ENCODE measurements around the gene ADAM10.

Gene ADAM10

GRCh38 chr15:58639002-58639756 is 110.3 kb downstream of the ADAM10 start:
- H3K14ac ChIP-seq (ENCODE audit: low read length) = no peak overlapping the region
- no peak overlapping the region for H3K23ac ChIP-seq (ENCODE audit: low read length)
- H2AFZ ChIP-seq (ENCODE audit: insufficient read depth, low read length, poor library complexity) = no peak overlapping the region
- H4K8ac ChIP-seq (ENCODE audit: low read depth, low read length) = no peak overlapping the region
- no peaks in the 10 kb centered on the region for H3K79me1 ChIP-seq (ENCODE audit: low read length)
- no peak overlapping the region for H2AK5ac ChIP-seq (ENCODE audit: low read length)
- H3K4me2 ChIP-seq (ENCODE audit: low read length) = no peak overlapping the region
- H3K4me3 ChIP-seq (ENCODE audit: low read depth, low read length) = no peak overlapping the region
- peaks cover 0 to 3% of the 10 kb centered on the region in 2 experiments for H3K36me3 ChIP-seq (ENCODE audit: control insufficient read depth in 1 of 2, insufficient read depth in 2 of 2, low read length in 2 of 2)
- H3K79me2 ChIP-seq (ENCODE audit: control insufficient read depth, insufficient read depth, low read length, poor library complexity) = no peaks in the 10 kb centered on the region
- no peak overlapping the region for H2BK12ac ChIP-seq (ENCODE audit: low read length)
- no peak overlapping the region for H4K91ac ChIP-seq (ENCODE audit: low read depth, low read length)
- DNase-seq = no peak
- H3K9ac ChIP-seq (ENCODE audit: low read length) = no peak overlapping the region
- H3K4ac ChIP-seq (ENCODE audit: low read depth, low read length) = no peak overlapping the region
- H3K9me3 ChIP-seq (ENCODE audit: insufficient read depth, low read depth, low read length) = no peaks in the 10 kb centered on the region
- no peak overlapping the region for H3K18ac ChIP-seq (ENCODE audit: low read length)
- H3K27me3 ChIP-seq (ENCODE audit: insufficient read depth, low read length) = no peaks in the 10 kb centered on the region
- no CpG with 5 or more reads among the region's 2 CpGs for WGBS (ENCODE audit: extremely low coverage, insufficient coverage, insufficient read length)
- no peak overlapping the region for H2BK120ac ChIP-seq (ENCODE audit: insufficient read depth, low read length, poor library complexity)
- no peak overlapping the region for H4K12ac ChIP-seq (ENCODE audit: low read depth, low read length)
- no peaks in the 10 kb centered on the region for H3K4me1 ChIP-seq (ENCODE audit: control insufficient read depth in 1 of 2, insufficient read depth in 2 of 2, low read length in 2 of 2)
- no peak overlapping the region for H2BK5ac ChIP-seq (ENCODE audit: low read depth, low read length, poor library complexity)
- H3K27ac ChIP-seq (ENCODE audit: low read depth, low read length) = no peak overlapping the region

- H2BK5ac ChIP-seq (ENCODE audit: low read depth, low read length, poor library complexity) = no peak overlapping the region
- H3K36me3 ChIP-seq (ENCODE audit: control insufficient read depth in 1 of 2, insufficient read depth in 2 of 2, low read length in 2 of 2) = peaks cover 2 to 5% of the 10 kb centered on the region in 2 experiments
- no peaks in the 10 kb centered on the region for H3K4me1 ChIP-seq (ENCODE audit: control insufficient read depth in 1 of 2, insufficient read depth in 2 of 2, low read length in 2 of 2)
- no peak overlapping the region for H3K4me2 ChIP-seq (ENCODE audit: low read length)
- no peaks in the 10 kb centered on the region for H3K27me3 ChIP-seq (ENCODE audit: insufficient read depth, low read length)
- no peak overlapping the region for H3K27ac ChIP-seq (ENCODE audit: low read depth, low read length)
- no peak overlapping the region for H3K4ac ChIP-seq (ENCODE audit: low read depth, low read length)
- H3K18ac ChIP-seq (ENCODE audit: low read length) = no peak overlapping the region
- H3K14ac ChIP-seq (ENCODE audit: low read length) = no peak overlapping the region
- no peak overlapping the region for H4K91ac ChIP-seq (ENCODE audit: low read depth, low read length)
- H2AFZ ChIP-seq (ENCODE audit: insufficient read depth, low read length, poor library complexity) = no peak overlapping the region
- no peaks in the 10 kb centered on the region for H3K79me2 ChIP-seq (ENCODE audit: control insufficient read depth, insufficient read depth, low read length, poor library complexity)
- H3K79me1 ChIP-seq (ENCODE audit: low read length) = no peaks in the 10 kb centered on the region
- no peak for DNase-seq
- WGBS (ENCODE audit: extremely low coverage, insufficient coverage, insufficient read length) = no CpG with 5 or more reads among the region's 2 CpGs
- H3K9me3 ChIP-seq (ENCODE audit: insufficient read depth, low read depth, low read length) = no peaks in the 10 kb centered on the region
- no peak overlapping the region for H3K23ac ChIP-seq (ENCODE audit: low read length)
- H2BK120ac ChIP-seq (ENCODE audit: insufficient read depth, low read length, poor library complexity) = no peak overlapping the region
- no peak overlapping the region for H4K12ac ChIP-seq (ENCODE audit: low read depth, low read length)
- H2BK12ac ChIP-seq (ENCODE audit: low read length) = no peak overlapping the region
- H2AK5ac ChIP-seq (ENCODE audit: low read length) = no peak overlapping the region
- no peak overlapping the region for H3K9ac ChIP-seq (ENCODE audit: low read length)
- H3K4me3 ChIP-seq (ENCODE audit: low read depth, low read length) = no peak overlapping the region
- H4K8ac ChIP-seq (ENCODE audit: low read depth, low read length) = no peak overlapping the region
Measured at GRCh38 chr15:58632789-58633188, 116.7 kb downstream of the ADAM10 start.

GRCh38 chr15:58631319-58631718 is 118.2 kb downstream of the ADAM10 start:
- no peaks in the 10 kb centered on the region for H3K27me3 ChIP-seq (ENCODE audit: insufficient read depth, low read length)
- H4K91ac ChIP-seq (ENCODE audit: low read depth, low read length) = no peak overlapping the region
- no peaks in the 10 kb centered on the region for H3K9me3 ChIP-seq (ENCODE audit: insufficient read depth, low read depth, low read length)
- no peak overlapping the region for H2AFZ ChIP-seq (ENCODE audit: insufficient read depth, low read length, poor library complexity)
- H3K18ac ChIP-seq (ENCODE audit: low read length) = no peak overlapping the region
- WGBS (ENCODE audit: extremely low coverage, insufficient coverage, insufficient read length) = no CpG with 5 or more reads among the region's 2 CpGs
- no peak overlapping the region for H3K4ac ChIP-seq (ENCODE audit: low read depth, low read length)
- H4K12ac ChIP-seq (ENCODE audit: low read depth, low read length) = no peak overlapping the region
- H3K4me1 ChIP-seq (ENCODE audit: control insufficient read depth in 1 of 2, insufficient read depth in 2 of 2, low read length in 2 of 2) = no peaks in the 10 kb centered on the region
- H2BK5ac ChIP-seq (ENCODE audit: low read depth, low read length, poor library complexity) = no peak overlapping the region
- no peaks in the 10 kb centered on the region for H3K79me2 ChIP-seq (ENCODE audit: control insufficient read depth, insufficient read depth, low read length, poor library complexity)
- H3K4me3 ChIP-seq (ENCODE audit: low read depth, low read length) = no peak overlapping the region
- H3K79me1 ChIP-seq (ENCODE audit: low read length) = no peaks in the 10 kb centered on the region
- no peak for DNase-seq
- no peak overlapping the region for H3K23ac ChIP-seq (ENCODE audit: low read length)
- peaks cover 2 to 5% of the 10 kb centered on the region in 2 experiments for H3K36me3 ChIP-seq (ENCODE audit: control insufficient read depth in 1 of 2, insufficient read depth in 2 of 2, low read length in 2 of 2)
- no peak overlapping the region for H3K27ac ChIP-seq (ENCODE audit: low read depth, low read length)
- no peak overlapping the region for H2AK5ac ChIP-seq (ENCODE audit: low read length)
- no peak overlapping the region for H3K14ac ChIP-seq (ENCODE audit: low read length)
- no peak overlapping the region for H3K4me2 ChIP-seq (ENCODE audit: low read length)
- no peak overlapping the region for H4K8ac ChIP-seq (ENCODE audit: low read depth, low read length)
- H2BK12ac ChIP-seq (ENCODE audit: low read length) = no peak overlapping the region
- no peak overlapping the region for H3K9ac ChIP-seq (ENCODE audit: low read length)
- no peak overlapping the region for H2BK120ac ChIP-seq (ENCODE audit: insufficient read depth, low read length, poor library complexity)

- no peak overlapping the region for H3K18ac ChIP-seq (ENCODE audit: low read length)
Measured at GRCh38 chr15:58629625-58630024, 119.9 kb downstream of the ADAM10 start.

More at GRCh38 chr15:58629625-58630024, 119.9 kb downstream of the ADAM10 start:
- Histone ChIP-seq H3K27me3 (ENCODE audit: insufficient read depth, low read length) (no peaks in the 10 kb centered on the region), H2BK120ac (ENCODE audit: insufficient read depth, low read length, poor library complexity) (no peak overlapping the region), H2AFZ (ENCODE audit: insufficient read depth, low read length, poor library complexity) (no peak overlapping the region), H2BK12ac (ENCODE audit: low read length) (no peak overlapping the region), H3K4me3 (ENCODE audit: low read depth, low read length) (no peak overlapping the region), H3K14ac (ENCODE audit: low read length) (no peak overlapping the region), H3K9ac (ENCODE audit: low read length) (no peak overlapping the region), H2BK5ac (ENCODE audit: low read depth, low read length, poor library complexity) (no peak overlapping the region), H3K27ac (ENCODE audit: low read depth, low read length) (no peak overlapping the region), H3K4me1 (ENCODE audit: control insufficient read depth in 1 of 2, insufficient read depth in 2 of 2, low read length in 2 of 2) (no peaks in the 10 kb centered on the region), H3K23ac (ENCODE audit: low read length) (no peak overlapping the region), H2AK5ac (ENCODE audit: low read length) (no peak overlapping the region), H3K79me1 (ENCODE audit: low read length) (no peaks in the 10 kb centered on the region), H4K91ac (ENCODE audit: low read depth, low read length) (no peak overlapping the region), H4K12ac (ENCODE audit: low read depth, low read length) (no peak overlapping the region), H3K79me2 (ENCODE audit: control insufficient read depth, insufficient read depth, low read length, poor library complexity) (no peaks in the 10 kb centered on the region), H3K4ac (ENCODE audit: low read depth, low read length) (no peak overlapping the region), H3K9me3 (ENCODE audit: insufficient read depth, low read depth, low read length) (no peaks in the 10 kb centered on the region), H3K36me3 (ENCODE audit: control insufficient read depth in 1 of 2, insufficient read depth in 2 of 2, low read length in 2 of 2) (peaks cover 2 to 5% of the 10 kb centered on the region in 2 experiments), H3K4me2 (ENCODE audit: low read length) (no peak overlapping the region), H4K8ac (ENCODE audit: low read depth, low read length) (no peak overlapping the region)
- no peak for DNase-seq
- no CpG with 5 or more reads among the region's 6 CpGs for WGBS (ENCODE audit: extremely low coverage, insufficient coverage, insufficient read length)

All from trophoblast cell (in vitro differentiated cells and primary cell).